H1 (cell line): ENCODE data around the gene SH3BP5. TPM values are rescaled to one million over a fixed set of nuclear protein-coding genes. Genes with fewer than 3 reads are reported as not detected.

ENCODE experiments used
- CTCF ChIA-PET: fragments of 300-600 bp; sonication (Branson Sonifier 250); formaldehyde crosslinking; loops from one replicate; lab custom pipeline; 2021; ENCODE audit not compliant: partially characterized antibody; lab: Charles Lee
- POLR2A ChIA-PET: fragments of 300-600 bp; sonication (Branson Sonifier 250); formaldehyde crosslinking; loops from one replicate; lab custom pipeline; 2021; ENCODE audit warnings: inconsistent platforms; ENCODE audit not compliant: partially characterized antibody; lab: Charles Lee
- DNase-seq, 2 experiments: peaks; one replicate each; pipeline versions ENCODE4 v3.0.0 to v3.0.0-alpha.2; 2010 to 2022; ENCODE audit warnings: low spot score in 2 of 2, low read depth in 1 of 2, mixed read lengths in 1 of 2
- FAIRE-seq: peaks from 2 replicates; lab custom pipeline; 2011; peaks lifted over from hg19 to GRCh38; lab: Jason Lieb, UNC
- H2AFZ ChIP-seq: 2 replicates; pipeline ENCODE4 v1.8.1; 2012; ENCODE audit warnings: low read length, inconsistent platforms
- H2AK5ac ChIP-seq: 2 replicates; pipeline ENCODE4 v1.6.1; 2013; ENCODE audit warnings: low read depth, low read length
- H2BK120ac ChIP-seq: replicated peaks from 2 replicates; pipeline ENCODE3; 2013; ENCODE audit warnings: low read depth, low read length, inconsistent platforms
- H2BK12ac ChIP-seq: 2 replicates; pipeline ENCODE4 v1.6.1; 2013; ENCODE audit warnings: low read depth, low read length
- H2BK15ac ChIP-seq: 2 replicates; pipeline ENCODE4 v1.6.1; 2013; ENCODE audit warnings: low read length
- H2BK20ac ChIP-seq: 2 replicates; pipeline ENCODE4 v1.6.1; 2013; ENCODE audit warnings: low read length
- H2BK5ac ChIP-seq: 2 replicates; pipeline ENCODE4 v1.6.1; 2013; ENCODE audit warnings: low read depth, low read length
- H3K14ac ChIP-seq: 2 replicates; pipeline ENCODE4 v1.6.1; 2013; ENCODE audit warnings: inconsistent platforms; ENCODE audit not compliant: insufficient read length
- H3K18ac ChIP-seq: 2 replicates; pipeline ENCODE4 v1.6.1; 2013; ENCODE audit warnings: low read length; ENCODE audit errors: extremely low read depth
- H3K23ac ChIP-seq: 2 replicates; pipeline ENCODE4 v1.6.1; 2013; ENCODE audit warnings: inconsistent platforms; ENCODE audit not compliant: insufficient read length
- H3K23me2 ChIP-seq: 2 replicates; pipeline ENCODE4 v1.6.1; 2013; ENCODE audit warnings: low read depth, low read length
- H3K27ac ChIP-seq: 2 replicates; pipeline ENCODE4 v1.6.1; 2011; ENCODE audit warnings: low read depth, low read length, inconsistent platforms
- H3K27me3 ChIP-seq, 4 experiments: replicated peaks in 1 of 4; 1 replicate in 1 of 4; 2 replicates in 3 of 4; pipeline versions ENCODE4 v1.6.1 to v1.8.1; 2011 to 2013; ENCODE audit warnings: low read length in 3 of 4, mild to moderate bottlenecking in 3 of 4, inconsistent platforms in 2 of 4, mixed read lengths in 2 of 4, moderate library complexity in 1 of 4; ENCODE audit not compliant: control insufficient read depth in 3 of 4, insufficient read depth in 3 of 4; ENCODE audit errors: extremely low read depth in 1 of 4
- H3K36me3 ChIP-seq, 4 experiments: 2 replicates each; pipeline versions ENCODE4 v1.6.1 to v1.8.1; 2011 to 2013; ENCODE audit warnings: mild to moderate bottlenecking in 4 of 4, low read length in 3 of 4, moderate library complexity in 2 of 4, control low read depth in 1 of 4, inconsistent platforms in 1 of 4; ENCODE audit not compliant: insufficient read depth in 4 of 4, control insufficient read depth in 2 of 4
- H3K4ac ChIP-seq: replicated peaks from 2 replicates; pipeline ENCODE3; 2013; ENCODE audit warnings: low read length, low read depth, mixed read lengths, inconsistent platforms; ENCODE audit not compliant: insufficient read length
- H3K4me1 ChIP-seq, 4 experiments: replicated peaks in 1 of 4; 1 replicate in 1 of 4; 2 replicates in 3 of 4; pipeline versions ENCODE4 v1.6.1 to v1.8.1; 2011 to 2013; ENCODE audit warnings: low read length in 3 of 4, inconsistent platforms in 2 of 4, mixed read lengths in 1 of 4; ENCODE audit not compliant: insufficient read depth in 4 of 4, control insufficient read depth in 3 of 4
- H3K4me2 ChIP-seq, 2 experiments: 2 replicates each; pipeline versions ENCODE4 v1.6.1 to v1.8.1; 2011 to 2013; ENCODE audit warnings: low read depth in 2 of 2, low read length in 2 of 2, control low read depth in 1 of 2, inconsistent platforms in 1 of 2, mild to moderate bottlenecking in 1 of 2; ENCODE audit not compliant: insufficient read depth in 1 of 2
- H3K4me3 ChIP-seq, 4 experiments: fragments of 200-600, 300-600 bp in 1 of 4; sonication (generic), shearing (Covaris generic), sonication (Bioruptor Twin) in 1 of 4; 2 replicates each; pipeline versions ENCODE4 v1.5.1 to v1.8.1; 2011 to 2016; ENCODE audit warnings: low read length in 4 of 4, low read depth in 3 of 4, control low read depth in 2 of 4, inconsistent platforms in 2 of 4, mild to moderate bottlenecking in 2 of 4, mixed read lengths in 1 of 4, moderate library complexity in 1 of 4; ENCODE audit not compliant: insufficient read depth in 2 of 4; ENCODE audit errors: extremely low read depth in 1 of 4
- H3K56ac ChIP-seq: replicated peaks from 2 replicates; pipeline ENCODE3; 2013; ENCODE audit warnings: low read depth, mild to moderate bottlenecking, mixed read lengths, low read length, inconsistent platforms; ENCODE audit not compliant: insufficient read length
- H3K79me1 ChIP-seq: 2 replicates; pipeline ENCODE4 v1.6.1; 2013; ENCODE audit warnings: low read depth, low read length, control low read depth
- H3K79me2 ChIP-seq, 2 experiments: 2 replicates each; pipeline versions ENCODE4 v1.6.1 to v1.8.1; 2012 to 2013; ENCODE audit warnings: low read length in 2 of 2, mild to moderate bottlenecking in 2 of 2, inconsistent platforms in 1 of 2; ENCODE audit not compliant: insufficient read depth in 2 of 2, control insufficient read depth in 1 of 2
- H3K9ac ChIP-seq, 4 experiments: replicated peaks in 1 of 4; 1 replicate in 1 of 4; 2 replicates in 3 of 4; pipeline versions ENCODE4 v1.6.1 to v1.8.1; 2011 to 2013; ENCODE audit warnings: low read depth in 3 of 4, low read length in 3 of 4, control low read depth in 2 of 4, mild to moderate bottlenecking in 2 of 4, moderate library complexity in 2 of 4, inconsistent platforms in 1 of 4; ENCODE audit errors: extremely low read depth in 1 of 4
- H3K9me3 ChIP-seq, 2 experiments: 2 replicates each; pipeline versions ENCODE4 v1.6.1 to v1.8.1; 2012 to 2013; ENCODE audit warnings: mild to moderate bottlenecking in 2 of 2, moderate library complexity in 2 of 2, control low read depth in 1 of 2, inconsistent platforms in 1 of 2, low read depth in 1 of 2, low read length in 1 of 2, mixed read lengths in 1 of 2; ENCODE audit not compliant: insufficient read depth in 2 of 2
- H4K20me1 ChIP-seq, 2 experiments: replicated peaks in 1 of 2; 2 replicates each; pipeline versions ENCODE3 to v1.8.1; 2011 to 2013; ENCODE audit warnings: inconsistent platforms in 2 of 2, low read length in 2 of 2, mild to moderate bottlenecking in 1 of 2; ENCODE audit not compliant: insufficient read depth in 2 of 2, control insufficient read depth in 1 of 2
- H4K5ac ChIP-seq: 2 replicates; pipeline ENCODE4 v1.6.1; 2013; ENCODE audit warnings: low read length, low read depth, mixed read lengths, inconsistent platforms; ENCODE audit not compliant: insufficient read length
- H4K8ac ChIP-seq: 2 replicates; pipeline ENCODE4 v1.8.0; 2013; ENCODE audit warnings: mild to moderate bottlenecking, moderate library complexity, low read length, inconsistent platforms; ENCODE audit not compliant: insufficient read depth; ENCODE audit errors: extremely low read depth
- H4K91ac ChIP-seq: replicated peaks from 2 replicates; pipeline ENCODE3; 2013; ENCODE audit warnings: low read length, mixed read lengths, inconsistent platforms; ENCODE audit not compliant: insufficient read length
- BCL11A ChIP-seq, 2 experiments: IDR thresholded peaks; one replicate each; pipeline ENCODE4 v1.6.1; 2011; ENCODE audit warnings: low read depth in 2 of 2, low read length in 2 of 2, mild to moderate bottlenecking in 2 of 2
- CBX8 ChIP-seq: fragments of 300-800, 300-1000 bp; sonication (generic); IDR thresholded peaks from 2 replicates; pipeline ENCODE4 v1.7.1; 2016; ENCODE audit warnings: low read depth, low read length, borderline replicate concordance
- CHD1 ChIP-seq: IDR thresholded peaks from 2 replicates; pipeline ENCODE4 v1.6.1; 2012; ENCODE audit warnings: low read depth, low read length, improper control_type of control experiment
- CTCF ChIP-seq, 3 experiments: IDR thresholded peaks; 1 replicate in 2 of 3; 2 replicates in 1 of 3; pipeline versions ENCODE4 v1.5.1 to v1.6.1; 2011; ENCODE audit warnings: low read length in 3 of 3, mild to moderate bottlenecking in 3 of 3, inconsistent platforms in 2 of 3, low read depth in 1 of 3, moderate library complexity in 1 of 3; ENCODE audit not compliant: insufficient read depth in 1 of 3; ENCODE audit errors: control extremely low read depth in 1 of 3
- GABPA ChIP-seq: IDR thresholded peaks from 2 replicates; pipeline ENCODE4 v1.6.1; 2011; ENCODE audit warnings: mild to moderate bottlenecking, low read length, moderate library complexity, borderline replicate concordance; ENCODE audit not compliant: insufficient read depth
- HDAC2 ChIP-seq, 2 experiments: fragments of 300-600 bp in 1 of 2; sonication (generic) in 1 of 2; IDR thresholded peaks; 2 replicates each; pipeline ENCODE4 v1.6.1; 2011 to 2012; ENCODE audit warnings: low read depth in 2 of 2, low read length in 2 of 2, mild to moderate bottlenecking in 2 of 2, moderate library complexity in 2 of 2, borderline replicate concordance in 1 of 2, inconsistent platforms in 1 of 2
- MAX ChIP-seq: IDR thresholded peaks from 2 replicates; pipeline ENCODE4 v1.6.1; 2012; ENCODE audit warnings: inconsistent platforms
- NRF1 ChIP-seq: IDR thresholded peaks from 2 replicates; pipeline ENCODE4 v1.6.1; 2011; ENCODE audit warnings: mild to moderate bottlenecking, low read depth, low read length, improper control_type of control experiment
- POLR2A ChIP-seq, 2 experiments: IDR thresholded peaks; 1 replicate in 1 of 2; 2 replicates in 1 of 2; pipeline ENCODE4 v1.6.1; 2011; ENCODE audit warnings: low read depth in 2 of 2, low read length in 2 of 2, mild to moderate bottlenecking in 2 of 2; ENCODE audit errors: control extremely low read depth in 1 of 2
- TCF12 ChIP-seq: IDR thresholded peaks from 2 replicates; pipeline ENCODE4 v1.6.1; 2011; ENCODE audit warnings: low read depth, mild to moderate bottlenecking, low read length
- YY1 ChIP-seq: IDR thresholded peaks from 2 replicates; pipeline ENCODE4 v1.6.1; 2011; ENCODE audit warnings: low read depth, mild to moderate bottlenecking, low read length
- WGBS, 2 experiments: shearing (Covaris generic) in 1 of 2; methylation state at CpG; one replicate each; pipeline versions ENCODE4 v1.1.6 to v1.1.7; 2013 to 2015; ENCODE audit warnings: low lambda C conversion rate in 2 of 2, mixed read lengths in 2 of 2, inconsistent platforms in 1 of 2, low coverage in 1 of 2, missing lambda C conversion rate in 1 of 2; ENCODE audit not compliant: insufficient replicate concordance in 2 of 2, insufficient coverage in 1 of 2, insufficient read length in 1 of 2; ENCODE audit errors: extremely low coverage in 1 of 2, missing lambda C conversion rate in 1 of 2; 5-methylcytosine and 5-hydroxymethylcytosine counted together
- polyA plus RNA-seq, 7 experiments: library from polyadenylated mRNA; depleted of rRNA in 3 of 7; stranded (reverse) in 5 of 7; unstranded in 2 of 7; fragments of >200 nt in 5 of 7; fragments of 200-250 nt in 2 of 7; gene quantifications; 1 replicate in 5 of 7; 2 replicates in 1 of 7; 4 replicates in 1 of 7; pipeline versions ENCODE4 v1.2.1 to v1.2.3, GENCODE V29; 2011 to 2013; ENCODE audit warnings: missing spikeins in 2 of 7, mixed read lengths in 2 of 7
- total RNA-seq: library from RNA; stranded (reverse); fragmentation: NEBNext Ultra II Directional; extraction: Animal tissue kit (Norgen Biotek cat#: 25700); gene quantifications from 2 replicates; pipeline ENCODE4 v1.2.1, GENCODE V29; 2021

The SH3BP5 gene
- total and polyA plus RNA-seq, 2 of the 8 experiments (the other 6 are each of a cell fraction or from before 2014, with no cell fraction given): 7.1 to 9.7 TPM

- H3K79me2 ChIP-seq: no peaks in the 10 kb centered on the region
- H4K8ac ChIP-seq: no peak overlapping the region
- H3K4me2 ChIP-seq: no peak overlapping the region
- H3K79me1 ChIP-seq: no peaks in the 10 kb centered on the region; the same call in 1 of the 2 replicates
- TF ChIP-seq CTCF (IDR thresholded peaks at IDR 0.05; ENCODE audit: control extremely low read depth in 1 of 3, insufficient read depth in 1 of 3, low read depth in 1 of 3, low read length in 3 of 3): no peak
- no peak for TF ChIP-seq BCL11A (IDR thresholded peaks at IDR 0.05; ENCODE audit: low read depth in 2 of 2, low read length in 2 of 2)
- no peak for TF ChIP-seq TCF12
- no peak for TF ChIP-seq POLR2A (IDR thresholded peaks at IDR 0.05; ENCODE audit: control extremely low read depth in 1 of 2, low read depth in 2 of 2, low read length in 2 of 2)
- TF ChIP-seq CBX8: no peak
- TF ChIP-seq MAX: no peak
- TF ChIP-seq YY1: no peak
- no peak for TF ChIP-seq HDAC2 (IDR thresholded peaks at IDR 0.05; ENCODE audit: borderline replicate concordance in 1 of 2, low read depth in 2 of 2, low read length in 2 of 2)
- no peak for TF ChIP-seq CHD1
- no peak for TF ChIP-seq GABPA
- no peak for TF ChIP-seq NRF1
- H2BK120ac ChIP-seq: no peak overlapping the region
- H4K20me1 ChIP-seq: peaks cover 2 to 3% of the 10 kb centered on the region in 2 experiments
- no peak overlapping the region for H2BK20ac ChIP-seq
- H3K27me3 ChIP-seq: no peaks in the 10 kb centered on the region
- H3K23me2 ChIP-seq: no peaks in the 10 kb centered on the region
- no peak overlapping the region for H2BK15ac ChIP-seq
- no peak overlapping the region for H3K56ac ChIP-seq
- H4K5ac ChIP-seq: no peak overlapping the region
- H3K23ac ChIP-seq: no peak overlapping the region
- WGBS, 2 experiments: 90% methylated on average over 5 of the region's 5 CpGs; no CpG with 5 or more reads in 1 of the 2 experiments
- H3K27ac ChIP-seq: no peak overlapping the region
- H3K4me1 ChIP-seq: peaks cover 0 to 9% (median 2%) of the 10 kb centered on the region in 4 experiments; a peak in 3 of 7 replicates
- no peak overlapping the region for H3K4ac ChIP-seq
- H2AK5ac ChIP-seq: no peak overlapping the region
- no peak for FAIRE-seq
- no peak overlapping the region for H3K18ac ChIP-seq
- H2AFZ ChIP-seq: no peak overlapping the region
- no peak for DNase-seq
- no peak overlapping the region for H2BK5ac ChIP-seq
- ChIA-PET CTCF (interaction anchor here (0.6 to 15.5 kb wide), 14 partner anchors 10 to 195 kb away, joined by 3 to 227 read pairs (median 4); partner anchors contain the start of gene SH3BP5), POLR2A (no interaction called here)
- H3K9ac ChIP-seq: no peak overlapping the region
- no peak overlapping the region for H2BK12ac ChIP-seq
- no peaks in the 10 kb centered on the region for H3K9me3 ChIP-seq
- H4K91ac ChIP-seq: no peak overlapping the region
- H3K4me3 ChIP-seq: no peak overlapping the region
- H3K36me3 ChIP-seq: no peaks in the 10 kb centered on the region
- H3K14ac ChIP-seq: no peak overlapping the region
Observed at GRCh38 chr3:15273227-15273626, 59.2 kb downstream of the SH3BP5 start.
